Neuronal stem cell (in vitro differentiated cells): ENCODE measurements around the gene GATAD2A.

ENCODE experiments used
- DNase-seq: peaks from one replicate; pipeline ENCODE4 v3.0.0-alpha.2; 2013; ENCODE audit warnings: low spot score
- H2AFZ ChIP-seq: one replicate; pipeline ENCODE4 v1.6.1; 2013; ENCODE audit warnings: mild to moderate bottlenecking, low read length, inconsistent platforms
- H2AK5ac ChIP-seq: 2 replicates; pipeline ENCODE4 v1.6.1; 2013; ENCODE audit warnings: low read depth, mild to moderate bottlenecking, inconsistent platforms, low read length, moderate library complexity, mixed read lengths
- H2BK120ac ChIP-seq: 2 replicates; pipeline ENCODE4 v1.6.1; 2013; ENCODE audit warnings: low read depth, mild to moderate bottlenecking, inconsistent platforms, low read length, moderate library complexity, mixed read lengths
- H2BK12ac ChIP-seq: one replicate; pipeline ENCODE4 v1.6.1; 2013; ENCODE audit warnings: low read length, inconsistent platforms
- H2BK15ac ChIP-seq: 2 replicates; pipeline ENCODE4 v1.6.1; 2013; ENCODE audit warnings: mild to moderate bottlenecking, low read length, inconsistent platforms, mixed read lengths
- H2BK5ac ChIP-seq: one replicate; pipeline ENCODE4 v1.6.1; 2013; ENCODE audit warnings: inconsistent platforms, mild to moderate bottlenecking, low read length, moderate library complexity
- H3K14ac ChIP-seq: one replicate; pipeline ENCODE4 v1.6.1; 2013; ENCODE audit warnings: low read length, inconsistent platforms
- H3K18ac ChIP-seq: 2 replicates; pipeline ENCODE4 v1.6.1; 2013; ENCODE audit warnings: low read length, inconsistent platforms
- H3K23ac ChIP-seq: 2 replicates; pipeline ENCODE4 v1.6.1; 2013; ENCODE audit warnings: low read depth, mild to moderate bottlenecking, mixed read lengths, low read length, inconsistent platforms; ENCODE audit not compliant: poor library complexity
- H3K27ac ChIP-seq: replicated peaks from 3 replicates; pipeline ENCODE4 v1.5.1; 2013; ENCODE audit warnings: low read length, inconsistent platforms
- H3K27me3 ChIP-seq, 3 experiments: 2 replicates each; pipeline ENCODE4 v1.6.1; 2013; ENCODE audit warnings: low read length in 3 of 3, mild to moderate bottlenecking in 2 of 3, inconsistent platforms in 1 of 3, low read depth in 1 of 3, mixed read lengths in 1 of 3, moderate library complexity in 1 of 3; ENCODE audit not compliant: control insufficient read depth in 3 of 3, insufficient read depth in 3 of 3
- H3K36me3 ChIP-seq, 2 donors: replicated peaks in 1 of 2; 2 replicates each; pipeline ENCODE4 v1.6.1; 2013; ENCODE audit warnings: low read length in 2 of 2; ENCODE audit not compliant: control insufficient read depth in 2 of 2, insufficient read depth in 2 of 2
- H3K4ac ChIP-seq: 2 replicates; pipeline ENCODE4 v1.6.1; 2013; ENCODE audit warnings: inconsistent platforms, mild to moderate bottlenecking, low read length, moderate library complexity
- H3K4me1 ChIP-seq, 2 donors: 1 replicate in 1 of 2; 2 replicates in 1 of 2; pipeline ENCODE4 v1.6.1; 2013; ENCODE audit warnings: low read length in 2 of 2, low read depth in 1 of 2; ENCODE audit not compliant: control insufficient read depth in 2 of 2, insufficient read depth in 1 of 2
- H3K4me2 ChIP-seq: one replicate; pipeline ENCODE4 v1.6.1; 2013; ENCODE audit warnings: mild to moderate bottlenecking, low read length, inconsistent platforms; ENCODE audit not compliant: insufficient read depth, poor library complexity, severe bottlenecking
- H3K4me3 ChIP-seq, 2 donors: 2 replicates each; pipeline ENCODE4 v1.5.1; 2013; ENCODE audit warnings: low read length in 2 of 2, mild to moderate bottlenecking in 2 of 2, inconsistent platforms in 1 of 2, moderate library complexity in 1 of 2
- H3K79me1 ChIP-seq: one replicate; pipeline ENCODE4 v1.6.1; 2013; ENCODE audit warnings: low read depth, mild to moderate bottlenecking, inconsistent platforms, low read length, moderate library complexity
- H3K9ac ChIP-seq: one replicate; pipeline ENCODE4 v1.6.1; 2013; ENCODE audit warnings: mild to moderate bottlenecking, low read depth, low read length, inconsistent platforms; ENCODE audit not compliant: poor library complexity
- H3K9me3 ChIP-seq, 2 donors: replicated peaks in 1 of 2; 2 replicates each; pipeline versions ENCODE3 to v1.6.1; 2013; ENCODE audit warnings: low read length in 2 of 2, mild to moderate bottlenecking in 2 of 2, inconsistent platforms in 1 of 2, low read depth in 1 of 2, mixed read lengths in 1 of 2, moderate library complexity in 1 of 2; ENCODE audit not compliant: control insufficient read depth in 2 of 2, insufficient read depth in 1 of 2
- H4K8ac ChIP-seq: one replicate; pipeline ENCODE4 v1.6.1; 2013; ENCODE audit warnings: low read depth, mild to moderate bottlenecking, inconsistent platforms, low read length, moderate library complexity
- H4K91ac ChIP-seq: one replicate; pipeline ENCODE4 v1.6.1; 2013; ENCODE audit warnings: low read length, low read depth, mild to moderate bottlenecking, inconsistent platforms; ENCODE audit not compliant: poor library complexity
- WGBS, 2 donors: extraction: QIAGEN DNeasy Blood & Tissue Kit; methylation state at CpG; one replicate each; pipeline ENCODE4 v1.1.7; 2013; ENCODE audit warnings: missing lambda C conversion rate in 2 of 2, mixed read lengths in 1 of 2; ENCODE audit not compliant: insufficient read length in 2 of 2, insufficient replicate concordance in 1 of 2; ENCODE audit errors: extremely low coverage in 2 of 2; 5-methylcytosine and 5-hydroxymethylcytosine counted together

The GATAD2A gene

GRCh38 chr19:19542507-19542906 lies 137.0 kb downstream of the GATAD2A start:
- peak overlapping the region; percentile 35 for H3K18ac ChIP-seq
- H4K91ac ChIP-seq = no peak overlapping the region
- peak overlapping the region; percentile 26 for H2AK5ac ChIP-seq
- H2BK15ac ChIP-seq = peak overlapping the region; percentile 85
- no peaks in the 10 kb centered on the region for H3K36me3 ChIP-seq
- peaks cover under 1% of the 10 kb centered on the region for H3K79me1 ChIP-seq
- peaks cover 0 to 1% of the 10 kb centered on the region in 2 donors for H3K9me3 ChIP-seq
- H2BK120ac ChIP-seq = no peak overlapping the region
- peaks cover 0 to 6% of the 10 kb centered on the region in 2 donors for H3K4me1 ChIP-seq
- peak overlapping the region; percentile 41 for H2BK12ac ChIP-seq
- H3K4me2 ChIP-seq = no peak overlapping the region
- no peak overlapping the region for H4K8ac ChIP-seq
- no peak overlapping the region for H3K4ac ChIP-seq
- no peak overlapping the region for H2BK5ac ChIP-seq
- no peak overlapping the region for H3K9ac ChIP-seq
- no peak overlapping the region for H3K14ac ChIP-seq
- H3K27me3 ChIP-seq = peaks cover 0 to 25% (median 0%) of the 10 kb centered on the region in 3 experiments
- WGBS, 2 donors = no CpG with 5 or more reads among the region's 12 CpGs
- H3K23ac ChIP-seq = peak overlapping the region; percentile 89
- no peak overlapping the region for H3K27ac ChIP-seq
- H2AFZ ChIP-seq = no peak overlapping the region
- H3K4me3 ChIP-seq = no peak overlapping the region
- DNase-seq = no peak

GRCh38 chr19:19543101-19543500 lies 137.6 kb downstream of the GATAD2A start:
- H2BK120ac ChIP-seq = no peak overlapping the region
- no peak overlapping the region for H3K4me2 ChIP-seq
- DNase-seq = no peak
- H3K4me3 ChIP-seq = no peak overlapping the region
- H3K14ac ChIP-seq = peak overlapping the region; percentile 8
- peaks cover 0 to 4% of the 10 kb centered on the region in 2 donors for H3K4me1 ChIP-seq
- peak overlapping the region; percentile 80 for H3K23ac ChIP-seq
- no peaks in the 10 kb centered on the region for H3K36me3 ChIP-seq
- peaks cover 0 to 25% (median 0%) of the 10 kb centered on the region in 3 experiments for H3K27me3 ChIP-seq
- peak overlapping the region; percentile 58 for H2BK15ac ChIP-seq
- no peak overlapping the region for H2AFZ ChIP-seq
- H3K27ac ChIP-seq = no peak overlapping the region
- H3K79me1 ChIP-seq = no peaks in the 10 kb centered on the region
- no peak overlapping the region for H4K91ac ChIP-seq
- H3K18ac ChIP-seq = no peak overlapping the region
- H2AK5ac ChIP-seq = peak overlapping the region; percentile 81
- peaks cover 0 to 1% of the 10 kb centered on the region in 2 donors for H3K9me3 ChIP-seq
- no CpG with 5 or more reads among the region's 13 CpGs for WGBS, 2 donors
- H3K9ac ChIP-seq = no peak overlapping the region
- H2BK12ac ChIP-seq = no peak overlapping the region
- no peak overlapping the region for H4K8ac ChIP-seq
- H3K4ac ChIP-seq = no peak overlapping the region
- peak overlapping the region; percentile 87 for H2BK5ac ChIP-seq

- Histone ChIP-seq H3K14ac (peak overlapping the region; percentile 8), H3K79me1 (no peaks in the 10 kb centered on the region), H3K27ac (no peak overlapping the region), H3K23ac (no peak overlapping the region), H2BK120ac (no peak overlapping the region), H3K9ac (no peak overlapping the region), H4K91ac (no peak overlapping the region), H2BK12ac (no peak overlapping the region), H3K4me3 (no peak overlapping the region), H3K4me2 (no peak overlapping the region), H2AFZ (no peak overlapping the region), H3K18ac (no peak overlapping the region), H2BK5ac (no peak overlapping the region), H3K27me3 (peaks cover 0 to 22% (median 0%) of the 10 kb centered on the region in 3 experiments), H3K4me1 (peaks cover 0 to under 1% of the 10 kb centered on the region in 2 donors), H2BK15ac (peak overlapping the region; percentile 58), H3K36me3 (no peaks in the 10 kb centered on the region), H2AK5ac (peak overlapping the region; percentile 81), H3K9me3 (peaks cover 0 to 1% of the 10 kb centered on the region in 2 donors), H4K8ac (peak overlapping the region; percentile 17), H3K4ac (peak overlapping the region; percentile 53)
- WGBS, 2 donors = no CpG with 5 or more reads among the region's 19 CpGs
- no peak for DNase-seq
Measured at GRCh38 chr19:19543640-19544039, 138.2 kb downstream of the GATAD2A start.

GRCh38 chr19:19544257-19544953 lies 138.9 kb downstream of the GATAD2A start:
- Histone ChIP-seq H2BK5ac (no peak overlapping the region), H2BK15ac (peak overlapping the region; percentile 26), H3K27ac (no peak overlapping the region), H3K27me3 (peaks cover 0 to 16% (median 0%) of the 10 kb centered on the region in 3 experiments), H3K4ac (no peak overlapping the region), H3K9ac (no peak overlapping the region), H3K36me3 (no peaks in the 10 kb centered on the region), H4K8ac (no peak overlapping the region), H2BK120ac (no peak overlapping the region), H3K23ac (peak overlapping the region; percentile 80), H3K4me3 (no peak overlapping the region), H3K79me1 (no peaks in the 10 kb centered on the region), H2AK5ac (peak overlapping the region; percentile 74), H3K9me3 (peaks cover 0 to 1% of the 10 kb centered on the region in 2 donors), H2AFZ (no peak overlapping the region), H4K91ac (no peak overlapping the region), H3K4me2 (no peak overlapping the region), H3K18ac (no peak overlapping the region), H3K14ac (no peak overlapping the region), H3K4me1 (no peaks in the 10 kb centered on the region), H2BK12ac (no peak overlapping the region)
- DNase-seq = no peak
- no CpG with 5 or more reads among the region's 75 CpGs for WGBS, 2 donors
